Neural cell (in vitro differentiated cells): Measurements from ENCODE around the gene ZC4H2.

ENCODE experiments used
- CTCF ChIP-seq: fragments of 450-650 bp; IDR thresholded peaks from 2 replicates; pipeline ENCODE4 v1.5.1; 2014; ENCODE audit warnings: antibody characterized with exemption, mild to moderate bottlenecking, moderate library complexity; ENCODE audit not compliant: poor library complexity, severe bottlenecking
- EP300 ChIP-seq: fragments of 450-650 bp; conservative IDR thresholded peaks from 2 replicates; pipeline ENCODE4 v1.6.1; 2014; ENCODE audit warnings: antibody characterized with exemption, mild to moderate bottlenecking, moderate library complexity; ENCODE audit not compliant: poor library complexity, severe bottlenecking
- EZH2 ChIP-seq: fragments of 200-600, 300-800 bp; shearing (Covaris generic), sonication (generic); IDR thresholded peaks from 2 replicates; pipeline ENCODE4 v1.6.1; 2014; ENCODE audit warnings: antibody characterized with exemption, low read length, borderline replicate concordance, mild to moderate bottlenecking; ENCODE audit not compliant: insufficient read depth, poor library complexity, severe bottlenecking
- RAD21 ChIP-seq: fragments of 450-650 bp; conservative IDR thresholded peaks from 2 replicates; pipeline ENCODE4 v1.6.1; 2014; ENCODE audit warnings: antibody characterized with exemption, mild to moderate bottlenecking, moderate library complexity
- REST ChIP-seq: IDR thresholded peaks from 2 replicates; pipeline ENCODE4 v1.6.1; 2012; ENCODE audit warnings: borderline replicate concordance
- TAF1 ChIP-seq: IDR thresholded peaks from 2 replicates; pipeline ENCODE4 v1.6.1; 2012; ENCODE audit warnings: low read depth

- TF ChIP-seq REST (no peak), RAD21 (no peak), CTCF (no peak), TAF1 (no peak), EZH2 (no peak), EP300 (no peak)
These were observed 50.8 kb downstream of the ZC4H2 start for GRCh38 chrX:64925480-64925879.
